NCI-H1436 (cell line): ENCODE results near the gene MRPL48.
"Not testable (repeated sequence)": the region's sequence is repeated elsewhere in the genome, so short reads cannot be mapped to it uniquely, and the experiment has no call there.

ENCODE experiments used
- DNase-seq: peaks from one replicate; lab custom pipeline; 2025; lab: John Stamatoyannopoulos, UW

MRPL48 gene

GRCh38 chr11:73787643-73788558 is at the start of gene MRPL48:
MRPL48 (plus strand) TSS chr11:73787874; CDS start chr11:73787972, 98 bp downstream.
- DNase-seq, result peak; percentile 88

GRCh38 chr11:73743045-73743444 is 44.6 kb upstream of the MRPL48 start:
- DNase-seq, result no peak

- no peak for DNase-seq
These were observed 41.0 kb upstream of the MRPL48 start for GRCh38 chr11:73746701-73747100.

GRCh38 chr11:73747762-73748161 is 39.9 kb upstream of the MRPL48 start:
- DNase-seq, result no peak

- no peak for DNase-seq
These were observed 39.4 kb upstream of the MRPL48 start for GRCh38 chr11:73748300-73748699.

- no peak for DNase-seq
These were observed 38.6 kb upstream of the MRPL48 start for GRCh38 chr11:73749118-73749517.

GRCh38 chr11:73750228-73750627 is 37.4 kb upstream of the MRPL48 start:
- no peak for DNase-seq

GRCh38 chr11:73750862-73751261 is 36.8 kb upstream of the MRPL48 start:
- DNase-seq, result not testable (repeated sequence)

- no peak for DNase-seq
These were observed 35.3 kb upstream of the MRPL48 start for GRCh38 chr11:73752216-73752867.

GRCh38 chr11:73752903-73753302 is 34.8 kb upstream of the MRPL48 start:
- no peak for DNase-seq

- no peak for DNase-seq
These were observed 33.7 kb upstream of the MRPL48 start for GRCh38 chr11:73753938-73754337.

- no peak for DNase-seq
These were observed 32.0 kb upstream of the MRPL48 start for GRCh38 chr11:73755670-73756069.

- no peak for DNase-seq
These were observed 30.1 kb upstream of the MRPL48 start for GRCh38 chr11:73757598-73757997.

GRCh38 chr11:73758451-73758850 is 29.2 kb upstream of the MRPL48 start:
- no peak for DNase-seq

- DNase-seq, result no peak
These were observed 28.0 kb upstream of the MRPL48 start for GRCh38 chr11:73759610-73760134.

GRCh38 chr11:73760135-73760678 is 27.5 kb upstream of the MRPL48 start:
- DNase-seq, result no peak

- peak; percentile 100 for DNase-seq
These were observed 26.8 kb upstream of the MRPL48 start, which contains the start of gene RAB6A for GRCh38 chr11:73760679-73761402. RAB6A (minus strand) TSS chr11:73761074; CDS start chr11:73760635, 439 bp downstream.

- no peak for DNase-seq
These were observed 26.2 kb upstream of the MRPL48 start for GRCh38 chr11:73761403-73761945.

GRCh38 chr11:73762732-73763131 is 24.9 kb upstream of the MRPL48 start:
- DNase-seq, result no peak

- no peak for DNase-seq
These were observed 20.9 kb upstream of the MRPL48 start for GRCh38 chr11:73766763-73767162.

- DNase-seq, result not testable (repeated sequence)
These were observed 16.9 kb upstream of the MRPL48 start for GRCh38 chr11:73770811-73771210.
